Left lung (tissue), 10 donors: ENCODE measurements around the gene GTSE1. TPM values are rescaled to one million over a fixed set of nuclear protein-coding genes. Genes with fewer than 3 reads are reported as not detected.
A peak's percentile ranks its signal among the peaks of the same experiment; 100 is the strongest.

Experiments used
- ATAC-seq: fragments of 200-7000 bp; cut with Tn5 transposase; one replicate; pipeline ENCODE4 v1.9.1; 2020; ENCODE audit warnings: moderate library complexity
- DNase-seq, 4 donors: peaks; one replicate each; pipeline ENCODE4 v3.0.0-alpha.2; 2013 to 2020
- H3K27ac ChIP-seq, 2 donors: fragments of 200-600 bp; sonication (generic) in 1 of 2; one replicate each; pipeline versions ENCODE4 v1.5.0 to v1.8.0; 2020 to 2021
- H3K27me3 ChIP-seq, 2 donors: fragments of 200-600 bp; sonication (generic) in 1 of 2; one replicate each; pipeline versions ENCODE4 v1.5.0 to v1.8.0; 2020 to 2021
- H3K36me3 ChIP-seq, 2 donors: fragments of 200-600 bp; sonication (generic) in 1 of 2; one replicate each; pipeline versions ENCODE4 v1.5.0 to v1.8.0; 2020 to 2021
- H3K4me1 ChIP-seq, 2 donors: fragments of 200-600 bp; one replicate each; pipeline ENCODE4 v1.8.0; 2021
- H3K4me3 ChIP-seq, 2 donors: fragments of 200-600 bp; sonication (generic) in 1 of 2; one replicate each; pipeline versions ENCODE4 v1.5.0 to v1.8.0; 2020 to 2021; ENCODE audit warnings: mild to moderate bottlenecking in 1 of 2
- H3K9me3 ChIP-seq, 2 donors: fragments of 200-600 bp; sonication (generic) in 1 of 2; one replicate each; pipeline versions ENCODE4 v1.5.0 to v1.8.0; 2020 to 2021
- CTCF ChIP-seq, 2 donors: fragments of 200-600 bp; sonication (generic) in 1 of 2; IDR thresholded peaks; one replicate each; pipeline versions ENCODE4 v1.5.0 to v1.8.0; 2021; ENCODE audit warnings: antibody characterized with exemption in 2 of 2
- intact Hi-C, 2 donors: fragments of 100-400 bp; cut with DNase I; formaldehyde crosslinking; loops; one replicate each; pipeline versions ENCODE4 v1.11.2 to v1.14.2; 2022
- polyA plus RNA-seq, 6 donors: library from polyadenylated mRNA; unstranded; fragments of 120-200 nt; gene quantifications; one replicate each; pipeline ENCODE4 v1.2.1, GENCODE V29; 2013; ENCODE audit not compliant: insufficient read length in 6 of 6
- total RNA-seq, 2 donors: library from RNA; stranded (reverse); fragmentation: NEBNext Ultra II Directional; extraction: Animal tissue kit (Norgen Biotek cat#: 25700); gene quantifications; one replicate each; pipeline ENCODE4 v1.2.1, GENCODE V29; 2021
- donor health status: DM: no; HTN: yes; CAD: no.
- donor health status: DM: no; HTN: no; CAD: no.

GTSE1 gene
- total and polyA plus RNA-seq, 8 donors, result 1.5 to 30.6 (median 15.3) TPM

DNA sequence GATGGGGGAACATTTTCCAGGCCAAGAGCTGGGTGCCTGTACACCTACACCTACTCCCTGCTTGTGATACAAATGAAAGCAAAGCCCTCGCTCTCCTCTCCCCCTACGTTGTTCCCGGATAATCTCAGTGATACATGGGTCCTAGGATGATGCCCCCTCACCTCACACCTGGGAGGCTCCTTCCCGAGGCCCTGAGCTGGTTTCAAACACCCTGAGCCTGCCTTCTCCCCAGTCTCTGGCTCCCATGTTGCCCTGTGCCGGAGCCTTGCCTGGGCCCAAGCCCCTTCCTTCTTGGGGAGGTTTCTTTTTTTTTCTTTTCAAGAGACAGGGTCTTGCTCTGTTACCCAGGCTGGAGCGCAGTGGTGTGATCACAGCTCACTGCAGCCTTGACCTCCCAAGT lies 62.1 kb downstream of the GTSE1 start:
- no peak for ATAC-seq
- Histone ChIP-seq H3K27ac (no peak overlapping the region), H3K4me1 (no peaks in the 10 kb centered on the region), H3K9me3 (no peaks in the 10 kb centered on the region), H3K4me3 (no peak overlapping the region), H3K36me3 (peaks cover 0 to 83% of the 10 kb centered on the region in 2 donors), H3K27me3 (peaks cover 0 to 2% of the 10 kb centered on the region in 2 donors)
- no peak for TF ChIP-seq CTCF (IDR thresholded peaks at IDR 0.05)
- intact Hi-C loops, result no loop called here
- no peak for DNase-seq

GRCh38 chr22:46359362-46359761 lies 62.7 kb downstream of the GTSE1 start:
- peak in 1 of 4 donors; percentile 52 for DNase-seq
- TF ChIP-seq CTCF (IDR thresholded peaks at IDR 0.05), result no peak
- Histone ChIP-seq H3K27me3 (peaks cover 0 to 8% of the 10 kb centered on the region in 2 donors), H3K4me3 (no peak overlapping the region), H3K36me3 (peaks cover 0 to 82% of the 10 kb centered on the region in 2 donors), H3K9me3 (no peaks in the 10 kb centered on the region), H3K27ac (no peak overlapping the region), H3K4me1 (no peaks in the 10 kb centered on the region)
- no peak for ATAC-seq
- intact Hi-C loops, result no loop called here

DNA sequence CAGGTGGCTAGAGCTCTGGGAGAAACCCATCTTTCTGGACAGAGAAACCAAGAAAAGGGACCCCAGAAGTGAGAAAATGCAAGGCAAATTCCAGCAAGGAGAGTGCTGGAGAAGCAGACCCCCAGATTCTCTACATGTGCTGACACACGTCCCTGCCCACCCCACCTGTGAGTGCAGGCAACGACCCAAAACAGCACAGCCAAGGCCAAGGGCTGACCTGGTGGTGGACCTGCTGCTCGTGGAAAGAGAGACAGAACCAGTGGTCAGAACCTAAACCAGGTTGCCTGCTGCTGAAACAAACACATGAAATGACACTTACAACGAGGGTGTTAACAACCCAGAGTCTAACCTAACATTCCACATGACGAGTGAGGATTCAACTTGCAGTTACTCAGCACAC lies 63.4 kb downstream of the GTSE1 start:
- DNase-seq, result no peak
- no peak for ATAC-seq
- Histone ChIP-seq H3K4me3 (no peak overlapping the region), H3K27ac (no peak overlapping the region), H3K27me3 (peaks cover 0 to 14% of the 10 kb centered on the region in 2 donors), H3K36me3 (peaks cover 0 to 81% of the 10 kb centered on the region in 2 donors), H3K4me1 (no peaks in the 10 kb centered on the region), H3K9me3 (no peaks in the 10 kb centered on the region)
- intact Hi-C loops, result no loop called here
- TF ChIP-seq CTCF (IDR thresholded peaks at IDR 0.05), result no peak

DNA sequence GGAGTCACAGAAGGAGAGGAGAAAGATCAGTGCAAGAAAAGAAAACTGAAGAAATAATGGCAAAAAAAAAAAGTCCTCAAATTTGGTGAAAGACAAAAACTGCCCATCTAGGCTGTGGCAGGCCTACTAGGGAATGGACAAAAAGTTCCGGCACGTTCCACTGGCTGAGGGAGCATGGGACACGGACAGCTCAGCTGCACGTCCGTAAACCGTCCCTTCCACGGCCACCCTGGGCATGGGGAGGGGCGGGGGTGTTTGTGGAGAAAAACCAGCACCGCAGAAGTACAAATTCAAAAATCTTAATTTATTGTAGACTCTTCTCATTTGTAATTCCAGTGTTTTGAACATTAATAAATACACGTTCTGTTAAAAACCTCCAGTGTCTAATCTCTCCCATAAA lies 64.2 kb downstream of the GTSE1 start:
- H3K4me3 ChIP-seq, result no peak overlapping the region
- ATAC-seq, result no peak
- intact Hi-C loops, result no loop called here
- H3K9me3 ChIP-seq, result no peaks in the 10 kb centered on the region
- peak in 1 of 4 donors; percentile 63 for DNase-seq
- no peak for TF ChIP-seq CTCF (IDR thresholded peaks at IDR 0.05)
- peaks cover 0 to 73% of the 10 kb centered on the region in 2 donors for H3K36me3 ChIP-seq
- H3K27me3 ChIP-seq, result peaks cover 0 to 14% of the 10 kb centered on the region in 2 donors
- no peaks in the 10 kb centered on the region for H3K4me1 ChIP-seq
- H3K27ac ChIP-seq, result no peak overlapping the region

DNA sequence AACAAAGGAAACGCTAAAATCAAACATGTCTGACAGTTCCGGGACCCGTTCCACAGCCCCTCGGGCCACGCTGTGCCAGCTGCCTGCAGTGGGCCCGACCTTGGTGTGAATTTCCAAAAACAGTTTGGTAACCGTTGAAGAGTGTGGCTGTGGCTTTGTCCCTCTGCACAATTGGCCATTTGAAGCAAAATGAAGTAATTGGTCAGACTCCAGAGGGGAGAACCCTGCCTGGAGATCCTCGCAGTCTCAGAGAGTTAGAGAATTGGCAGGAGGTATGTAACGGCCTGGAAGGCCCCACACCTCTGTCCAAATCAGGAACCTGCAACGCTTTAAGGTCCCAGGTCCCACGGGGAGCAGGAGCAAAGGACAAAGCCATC lies 65.1 kb downstream of the GTSE1 start:
- Histone ChIP-seq H3K27me3 (peaks cover 0 to 21% of the 10 kb centered on the region in 2 donors), H3K9me3 (no peaks in the 10 kb centered on the region), H3K36me3 (peaks cover 0 to 68% of the 10 kb centered on the region in 2 donors), H3K4me1 (no peaks in the 10 kb centered on the region), H3K27ac (no peak overlapping the region), H3K4me3 (no peak overlapping the region)
- ATAC-seq, result no peak
- TF ChIP-seq CTCF (IDR thresholded peaks at IDR 0.05), result no peak
- DNase-seq, result no peak
- intact Hi-C loops, result no loop called here
